Measurements from ENCODE around the gene UXS1.

Gene UXS1

DNA sequence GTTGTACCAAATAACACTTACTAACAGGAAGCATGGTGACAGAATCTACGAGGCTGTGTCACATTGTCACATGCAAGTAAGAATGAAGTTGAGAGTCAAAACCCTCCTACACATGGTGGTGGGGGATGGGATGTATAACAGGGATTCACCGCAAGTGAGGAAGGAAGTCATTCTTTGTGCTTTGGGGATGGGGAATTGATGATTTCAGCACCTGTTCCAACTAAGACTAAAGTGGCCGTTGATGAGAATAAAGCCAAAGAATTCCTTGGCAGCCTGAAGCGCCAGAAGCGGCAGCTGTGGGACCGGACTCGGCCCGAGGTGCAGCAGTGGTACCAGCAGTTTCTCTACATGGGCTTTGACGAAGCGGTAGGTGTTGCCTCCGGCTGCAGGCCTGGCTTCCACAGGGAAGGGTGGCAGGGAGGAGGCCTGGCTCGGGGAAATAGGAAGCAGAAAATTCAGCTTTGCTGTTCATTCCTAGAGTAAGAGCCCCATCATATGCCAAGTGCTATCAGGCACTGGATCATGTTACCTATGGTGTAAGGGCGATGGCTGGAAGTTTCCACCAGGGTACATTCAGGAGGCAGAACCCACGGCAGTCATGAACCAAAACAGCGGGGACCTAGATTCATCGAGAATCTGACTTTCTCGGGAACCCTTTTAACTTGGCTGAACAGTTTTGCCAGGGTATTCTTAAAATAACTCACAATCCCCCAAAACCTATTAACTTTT is 120.3 kb downstream of the UXS1 start:
- no peak for FAIRE-seq

DNA sequence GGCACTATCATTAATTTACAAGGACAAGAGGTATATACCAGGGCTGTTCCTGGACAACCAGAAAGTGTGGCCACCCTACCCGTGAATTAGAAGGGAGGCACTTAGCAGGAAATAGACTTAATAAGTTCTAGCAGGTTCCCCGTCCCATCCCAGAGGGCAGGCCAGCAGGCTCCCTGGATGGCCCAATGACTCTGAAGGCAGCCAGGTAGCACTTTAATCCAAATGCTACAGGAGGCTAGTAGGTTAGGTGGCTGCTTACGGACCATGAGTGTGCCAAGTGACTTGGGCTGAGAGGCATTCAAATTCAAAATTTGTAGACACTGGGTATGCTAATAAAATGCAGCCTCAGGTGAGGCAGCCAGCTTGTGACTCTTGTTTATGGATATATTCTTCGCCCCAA is 123.9 kb downstream of the UXS1 start:
- no peak for FAIRE-seq

DNA sequence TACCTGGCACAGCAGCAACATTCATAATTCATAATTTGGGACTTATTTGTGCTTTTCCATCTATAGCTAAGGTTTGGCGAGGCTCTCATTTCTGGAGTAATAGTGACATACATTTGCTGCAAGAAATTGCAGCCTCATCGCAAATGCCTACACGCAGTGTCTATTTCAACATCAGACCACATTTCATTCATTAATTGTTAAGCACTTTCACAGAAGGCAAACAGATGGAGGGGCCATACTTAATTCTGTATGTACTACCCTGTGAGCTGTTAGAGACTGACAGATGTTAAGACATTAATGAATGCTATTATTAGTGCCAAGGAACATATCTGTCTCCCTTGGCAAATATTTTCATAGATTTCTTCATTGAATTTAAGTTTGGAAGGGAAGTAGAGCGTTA is 125.7 kb downstream of the UXS1 start:
- FAIRE-seq, result no peak

DNA sequence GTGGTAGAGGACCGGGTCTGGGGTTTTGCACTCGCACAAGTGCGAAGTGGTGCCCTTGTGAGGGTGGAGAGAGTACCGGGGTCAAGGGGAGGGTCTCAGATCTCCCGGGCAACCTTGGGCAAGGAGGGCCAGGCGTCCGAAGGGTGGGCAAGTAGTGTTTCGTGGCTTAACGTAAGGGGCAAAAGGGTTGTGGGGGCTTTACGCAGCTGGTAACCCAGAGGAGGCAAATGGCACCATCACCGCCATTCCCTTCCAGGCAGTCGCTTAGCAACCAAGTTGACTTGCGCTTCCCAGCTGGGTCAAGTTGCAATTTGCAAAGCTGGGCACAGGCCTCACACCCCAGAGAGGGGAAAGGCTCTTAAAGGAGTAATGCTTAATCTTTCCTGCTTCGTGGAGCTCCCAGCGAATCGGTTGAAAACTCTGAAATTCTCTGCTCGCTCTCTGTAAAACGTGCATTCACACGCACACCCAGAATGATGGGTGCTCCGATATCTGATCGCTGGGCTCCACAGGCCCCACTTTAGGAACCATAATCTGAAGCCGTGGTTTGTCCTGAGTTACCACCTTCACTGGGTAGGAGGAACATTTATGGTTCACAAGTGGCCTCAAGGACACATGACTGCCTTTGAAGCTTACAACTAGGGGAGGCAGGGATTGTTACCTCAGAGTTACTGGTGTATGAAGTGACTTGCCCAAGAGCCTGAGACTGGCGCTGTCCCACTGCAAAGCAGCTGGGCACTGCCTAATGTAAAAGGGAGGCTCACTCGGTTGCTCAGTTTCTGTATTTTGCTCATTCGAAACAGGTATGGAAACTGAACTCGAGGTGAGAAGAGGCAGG is 127.9 kb downstream of the UXS1 start:
- FAIRE-seq, result no peak

DNA sequence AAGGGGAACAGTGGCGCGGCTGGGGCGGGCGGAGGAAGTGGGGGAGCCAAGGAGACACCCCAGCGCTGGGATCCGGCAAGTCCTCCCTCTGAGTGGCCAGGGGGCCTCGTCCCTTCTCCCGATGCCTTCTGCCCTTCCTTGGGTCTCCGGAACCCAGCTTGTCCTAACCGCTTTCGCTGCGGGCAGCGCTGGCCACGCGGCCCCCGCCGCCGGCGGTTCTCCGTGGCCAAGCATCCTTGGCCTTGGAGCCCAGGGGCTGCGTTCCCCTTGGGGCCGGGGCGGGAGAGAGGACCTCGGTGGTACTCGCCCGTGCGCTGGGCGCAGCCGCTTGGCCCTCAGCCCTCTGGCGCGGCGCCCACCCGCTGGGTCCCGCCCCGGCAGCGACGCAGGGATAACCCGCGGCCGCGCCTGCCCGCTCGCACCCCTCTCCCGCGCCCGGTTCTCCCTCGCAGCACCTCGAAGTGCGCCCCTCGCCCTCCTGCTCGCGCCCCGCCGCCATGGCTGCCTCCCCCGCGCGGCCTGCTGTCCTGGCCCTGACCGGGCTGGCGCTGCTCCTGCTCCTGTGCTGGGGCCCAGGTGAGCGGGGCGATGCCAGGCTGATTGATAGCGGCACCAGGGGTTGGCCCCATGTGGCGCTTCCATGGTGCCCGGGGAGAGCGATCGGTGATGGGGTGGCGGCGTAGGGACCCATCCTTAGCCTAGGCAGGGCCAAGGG is 128.7 kb downstream of the UXS1 start:
- no peak for FAIRE-seq

DNA sequence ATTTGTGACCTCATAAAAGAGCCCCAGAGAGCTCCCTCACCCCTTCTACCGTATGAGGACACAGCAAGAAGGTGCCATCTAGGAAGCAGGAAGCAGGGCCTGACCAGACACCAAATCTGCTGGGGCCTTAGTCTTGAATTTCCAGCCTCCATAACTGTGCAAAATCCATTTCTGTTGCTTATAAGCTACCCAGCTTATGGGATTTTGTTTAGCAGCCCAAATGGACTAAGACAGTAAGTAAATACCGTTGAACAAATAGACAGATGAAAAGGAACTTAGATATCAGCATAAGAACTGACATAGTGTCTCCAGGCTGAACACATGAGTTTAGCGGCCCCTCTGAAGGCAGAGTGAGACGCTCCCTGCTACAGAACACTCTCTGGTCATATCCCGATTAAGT is 130.9 kb downstream of the UXS1 start:
- no peak for FAIRE-seq

DNA sequence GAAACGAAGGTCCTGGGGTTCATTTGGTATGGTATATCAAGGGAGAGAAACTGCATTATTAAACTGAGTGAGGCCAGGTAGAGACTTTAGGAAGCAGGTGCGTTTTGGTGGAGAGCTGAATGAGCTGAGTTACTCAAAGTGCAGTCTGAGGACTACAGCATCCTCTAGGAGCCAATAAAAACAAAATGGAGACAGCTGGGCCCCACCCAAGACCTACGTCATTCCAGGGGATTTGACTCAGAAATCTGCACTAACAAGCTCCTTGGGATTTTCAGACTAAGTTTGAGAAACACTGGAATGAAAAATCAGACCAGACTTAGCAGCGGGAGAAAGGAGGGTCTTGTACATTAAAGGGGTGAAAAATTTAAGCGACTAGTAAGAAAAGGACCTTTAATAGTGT is 131.5 kb downstream of the UXS1 start:
- FAIRE-seq, result no peak

DNA sequence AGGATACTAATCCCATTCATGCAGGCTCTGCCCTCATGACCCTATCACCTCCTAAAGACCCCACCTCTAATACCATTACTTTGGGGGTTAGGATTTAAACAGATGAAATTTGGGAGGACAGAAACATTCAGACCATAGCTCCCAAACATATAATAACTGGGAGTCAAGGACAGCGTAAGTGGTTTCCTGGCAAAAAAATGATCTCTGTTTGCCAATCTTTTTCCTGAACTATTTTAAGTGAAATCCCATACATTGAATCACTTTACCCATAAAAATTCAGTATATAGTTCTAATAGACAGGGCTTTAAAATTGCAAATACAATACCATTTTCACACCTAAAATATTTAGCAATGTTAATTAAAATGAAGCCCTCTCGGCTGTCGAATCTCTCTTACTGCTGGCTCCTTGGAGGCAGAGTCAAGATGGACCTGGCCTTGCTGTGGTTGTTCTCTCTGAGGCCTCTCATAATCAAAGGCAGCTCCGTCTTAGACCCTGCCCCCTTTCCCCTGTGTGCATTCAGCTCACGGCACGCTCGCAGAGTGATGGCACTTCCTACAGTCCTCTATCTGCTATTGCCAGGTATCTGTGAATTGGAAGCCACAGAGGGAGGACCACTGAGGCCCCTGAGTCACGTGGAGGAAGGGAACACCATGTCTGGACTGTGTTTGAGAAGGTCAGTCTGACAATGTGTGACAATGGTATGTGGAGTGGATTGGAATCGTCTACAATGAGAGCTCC is 132.3 kb downstream of the UXS1 start:
- FAIRE-seq, result no peak

DNA sequence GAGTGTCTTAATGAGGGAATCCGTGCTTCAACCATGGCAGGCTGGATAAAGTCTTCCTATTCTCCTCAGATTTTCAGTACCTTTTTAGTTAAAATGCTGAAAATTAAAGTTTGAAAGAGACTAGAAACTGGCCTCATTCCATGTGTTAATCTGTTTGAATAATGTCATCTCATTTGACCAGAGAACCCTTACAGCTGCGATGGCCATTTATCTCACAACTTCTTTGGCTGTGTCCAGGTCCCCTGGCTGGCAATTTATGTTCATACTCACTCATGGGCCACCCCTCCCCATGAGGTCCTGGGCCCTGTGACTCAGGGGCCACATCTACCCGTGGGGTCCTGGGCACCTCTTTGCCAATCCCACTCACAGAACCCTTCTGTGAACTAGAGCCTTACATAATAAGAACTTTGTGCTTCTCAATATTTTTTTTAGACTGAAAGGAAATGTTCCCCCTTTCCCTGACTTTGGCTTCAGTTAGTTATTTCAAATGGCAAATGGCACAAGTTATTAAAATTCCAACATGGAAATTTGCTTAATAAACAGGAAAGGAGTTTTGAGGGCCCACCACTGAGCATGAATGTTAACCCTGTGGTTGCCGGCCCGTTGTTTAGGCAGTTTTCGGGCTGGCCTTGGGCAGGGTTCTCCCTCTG is 134.6 kb downstream of the UXS1 start:
- no peak for FAIRE-seq

DNA sequence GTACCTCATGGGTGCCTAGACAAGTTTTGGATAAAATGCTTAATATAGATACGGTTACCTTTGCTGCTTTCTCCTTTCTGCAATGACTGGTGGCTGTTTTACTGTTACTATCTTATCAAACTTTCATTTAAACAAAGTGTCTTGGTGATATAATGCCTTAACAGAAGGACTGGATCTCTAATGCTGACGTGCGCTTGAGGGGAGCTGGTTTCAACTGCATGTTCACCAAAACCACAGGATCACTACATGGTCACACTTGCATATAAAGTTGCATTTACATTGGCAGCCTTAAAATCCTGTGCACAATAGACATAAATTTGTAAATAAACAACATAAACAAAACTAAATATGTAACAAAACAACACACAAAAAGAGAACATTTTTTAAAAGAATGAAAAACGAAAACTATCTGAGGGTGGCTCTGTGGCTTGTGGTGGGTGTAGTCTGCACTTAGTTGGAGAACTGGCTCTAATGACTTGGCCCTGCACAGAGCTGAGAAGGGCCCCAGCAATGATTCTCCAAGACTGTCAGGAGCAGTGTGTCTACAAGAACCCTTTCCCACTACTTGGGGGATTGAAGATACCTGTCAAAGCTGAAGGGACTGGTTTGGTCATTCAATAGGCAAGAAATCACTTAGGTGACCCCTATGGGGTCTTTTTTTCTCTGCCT is 135.5 kb downstream of the UXS1 start:
- no peak for FAIRE-seq

DNA sequence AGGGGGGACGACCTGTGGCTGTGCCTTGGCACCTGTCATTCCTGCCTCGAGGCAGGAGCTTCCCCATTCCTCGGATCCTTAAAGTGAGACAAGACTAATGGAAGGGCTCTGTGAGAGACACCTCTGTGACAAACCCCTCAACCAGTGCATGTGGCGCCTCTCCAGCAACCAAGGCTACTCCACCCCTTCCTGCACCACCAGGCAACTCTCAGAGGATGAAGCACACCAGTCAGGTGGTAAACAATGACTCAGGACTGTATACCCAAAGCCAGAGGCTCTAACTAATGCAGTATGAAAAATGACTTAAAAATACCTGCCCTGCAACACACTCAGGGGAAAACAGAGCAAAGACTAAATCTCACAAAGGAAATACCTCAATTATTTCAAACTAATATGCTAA is 136.9 kb downstream of the UXS1 start:
- FAIRE-seq, result no peak

DNA sequence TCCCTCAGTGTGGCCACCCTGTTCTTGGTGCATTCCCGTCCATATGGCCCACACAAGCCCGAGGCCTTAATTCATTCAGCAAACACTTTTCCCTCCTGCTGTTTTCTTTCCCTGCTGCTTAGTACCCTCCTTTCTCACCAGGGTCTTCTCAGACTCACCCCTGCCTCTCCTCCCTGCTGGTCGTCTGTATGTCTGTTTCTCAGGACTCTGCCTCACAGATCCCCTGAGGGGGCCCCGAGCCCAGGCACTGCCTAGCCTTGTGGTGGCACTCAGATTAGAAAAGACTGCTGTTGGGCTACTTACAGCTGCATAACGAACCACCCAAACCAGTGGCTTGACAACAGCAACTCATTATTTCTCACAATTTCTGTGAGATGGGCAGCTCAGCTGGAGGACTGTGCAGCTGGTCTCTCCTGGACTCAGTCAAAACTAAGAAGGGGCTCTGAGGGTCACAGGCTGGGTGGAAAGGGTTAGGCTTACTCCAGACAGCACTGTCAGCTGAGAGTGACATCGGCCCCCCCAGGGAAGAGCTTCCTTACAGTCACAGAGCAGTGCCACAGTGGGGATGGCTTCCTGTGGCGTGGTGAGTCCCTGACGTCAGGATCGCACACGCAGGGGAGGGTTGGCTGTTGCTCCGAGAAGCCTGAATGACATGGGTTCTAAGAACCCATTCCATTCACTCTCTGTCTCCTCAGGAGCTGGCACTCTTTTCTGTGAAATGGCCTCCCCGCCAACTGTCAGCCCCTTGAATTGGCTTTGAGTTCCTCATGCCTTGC is 139.0 kb downstream of the UXS1 start:
- FAIRE-seq, result no peak

DNA sequence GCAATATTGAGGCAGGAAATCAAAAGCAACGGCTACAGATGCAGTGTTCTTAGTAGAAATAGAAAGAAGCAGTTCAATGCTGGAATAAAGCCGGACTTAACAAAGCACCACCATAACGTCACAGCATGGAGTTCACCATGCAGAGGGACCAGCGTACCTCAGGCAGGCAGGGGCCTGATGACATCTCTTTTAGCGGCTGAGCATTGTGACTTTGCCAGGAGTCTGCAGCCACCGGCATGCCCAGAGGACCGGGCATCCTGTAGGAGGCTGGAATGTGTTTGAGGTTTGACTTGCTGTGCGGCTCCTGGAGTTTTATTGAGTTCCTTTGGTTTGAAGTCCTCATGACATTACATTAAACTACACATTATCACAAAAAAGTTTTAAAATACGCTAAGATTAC is 139.8 kb downstream of the UXS1 start:
- FAIRE-seq, result no peak

DNA sequence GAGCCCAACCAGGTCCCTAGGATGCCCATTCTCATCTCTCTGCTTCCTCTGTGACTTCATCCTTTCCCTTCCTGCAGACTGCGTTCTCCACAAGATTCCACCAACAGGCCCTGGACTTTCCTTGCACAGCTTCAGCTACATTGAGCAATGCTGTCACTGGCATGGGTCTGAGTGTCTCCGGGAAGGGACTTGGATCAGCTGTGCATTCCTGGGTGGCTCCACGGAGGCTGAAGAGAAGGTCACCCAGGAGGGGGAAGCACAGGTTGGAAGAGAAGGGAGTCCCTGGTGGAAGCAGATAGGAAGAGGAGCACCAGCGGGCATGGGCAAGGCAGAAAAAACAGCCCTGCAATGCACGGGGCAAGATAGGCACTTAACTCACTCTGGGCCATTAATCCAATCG is 140.5 kb downstream of the UXS1 start:
- no peak for FAIRE-seq

DNA sequence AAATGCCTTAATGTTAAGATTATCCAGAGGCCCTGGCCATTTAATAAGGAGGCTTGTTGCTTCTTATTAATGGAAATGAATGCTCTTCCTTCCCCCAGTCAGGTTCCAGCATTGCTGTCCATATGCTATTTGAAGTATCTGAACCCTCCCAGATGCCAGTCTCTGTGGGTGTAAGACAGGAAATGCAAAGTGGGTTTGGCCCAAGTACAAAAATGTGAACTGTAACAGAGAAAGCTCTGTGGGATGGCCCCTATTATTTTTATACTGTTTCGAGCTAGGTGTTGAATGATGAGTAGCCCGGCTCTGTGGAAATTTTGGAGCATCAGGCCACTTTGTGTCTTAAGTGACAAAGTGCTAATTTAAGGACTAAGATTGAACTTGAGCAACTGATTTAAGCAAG is 141.0 kb downstream of the UXS1 start:
- no peak for FAIRE-seq

DNA sequence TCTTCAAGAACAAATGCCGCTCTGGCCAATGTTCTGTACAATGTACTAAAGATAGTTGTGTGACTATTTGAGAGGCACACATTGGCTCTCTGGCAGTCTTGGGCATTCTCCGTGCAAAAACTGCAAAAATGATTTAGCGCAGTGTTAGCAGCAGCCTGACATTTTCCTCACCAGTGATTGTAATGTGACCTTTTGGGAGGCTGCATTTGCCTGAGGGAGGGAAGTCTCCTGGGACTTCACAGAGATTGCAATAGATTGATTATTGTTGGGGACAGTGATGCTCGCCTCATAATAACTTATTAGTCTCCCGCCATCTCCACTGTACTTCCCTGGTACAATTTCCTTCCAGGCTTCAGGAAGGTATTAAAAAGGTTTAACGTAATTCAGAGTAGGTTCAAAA is 149.2 kb downstream of the UXS1 start:
- FAIRE-seq, result no peak

DNA sequence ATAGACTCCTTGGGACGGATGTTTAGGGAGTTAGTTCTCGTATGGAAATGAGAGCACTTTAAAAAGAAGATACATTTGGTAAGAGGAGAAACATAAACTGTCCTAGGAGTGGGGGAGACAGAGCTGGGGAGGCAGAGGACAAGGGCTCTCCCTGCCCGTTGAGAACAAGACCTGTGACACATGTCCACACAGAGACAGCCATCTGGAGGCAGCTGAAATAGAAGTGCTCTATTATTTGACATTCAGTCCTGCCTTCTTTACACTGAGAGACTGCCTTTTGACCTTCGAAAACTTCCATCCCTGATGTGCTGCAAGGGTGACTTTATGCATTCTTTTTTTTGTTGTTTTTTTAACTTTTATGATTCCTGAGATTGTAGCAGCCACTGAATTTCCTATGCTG is 150.1 kb downstream of the UXS1 start:
- no peak for FAIRE-seq
